ENCODE measurements around the gene PEAK3. TPM values are rescaled to one million over a fixed set of nuclear protein-coding genes. Genes with fewer than 3 reads are reported as not detected.

Gene PEAK3
- total and polyA plus RNA-seq, 2 donors (not counting 1 experiment from before 2014, with no cell fraction given) = 0.18 to 0.71 TPM

- Histone ChIP-seq H3K27me3 (replicated peaks in 1 of 4; ENCODE audit: control extremely low read depth in 1 of 4, control insufficient read depth in 3 of 4, insufficient read depth in 4 of 4, low read length in 3 of 4) (peaks cover 0 to 21% (median 9%) of the 10 kb centered on the region in 4 experiments), H3K4me3 (ENCODE audit: control extremely low read depth in 1 of 5, extremely low read depth in 1 of 5, insufficient read depth in 1 of 5, low read depth in 2 of 5, low read length in 4 of 5) (no peak overlapping the region), H3K9ac (ENCODE audit: low read length) (no peak overlapping the region), H3K4me1 (ENCODE audit: control insufficient read depth in 2 of 2, insufficient read depth in 2 of 2, low read length in 2 of 2) (peaks cover 65 to 82% of the 10 kb centered on the region in 2 donors), H3K36me3 (replicated peaks in 1 of 2; ENCODE audit: control extremely low read depth in 1 of 2, control insufficient read depth in 1 of 2, extremely low read depth in 1 of 2, insufficient read depth in 2 of 2, low read length in 1 of 2) (no peaks in the 10 kb centered on the region), H2AFZ (ENCODE audit: insufficient read depth, low read depth, low read length, poor library complexity, severe bottlenecking) (no peak overlapping the region), H3K79me2 (ENCODE audit: control insufficient read depth, insufficient read depth, low read length) (peaks cover 10% of the 10 kb centered on the region), H3K27ac (ENCODE audit: low read length in 2 of 2) (peak overlapping the region; percentile 44 to 56), H3K4me2 (replicated peaks; ENCODE audit: low read depth, low read length, poor library complexity, severe bottlenecking) (peak overlapping the region; percentile 70), H4K20me1 (ENCODE audit: control insufficient read depth, insufficient read depth, low read length, poor library complexity, severe bottlenecking) (peaks cover 12% of the 10 kb centered on the region), H3K9me3 (ENCODE audit: control extremely low read depth in 1 of 3, control insufficient read depth in 2 of 3, insufficient read depth in 1 of 3, low read length in 2 of 3) (peaks cover 0 to 21% (median 0%) of the 10 kb centered on the region in 3 donors)
- WGBS (ENCODE audit: insufficient coverage) = 83% methylated on average over 16 of the region's 16 CpGs
- POLR2A ChIA-PET = interaction anchor here (0.6 to 8.8 kb wide), 7 partner anchors 16 to 429 kb away, joined by 3 to 134 read pairs (median 5); no protein-coding TSS in a partner anchor
- peaks cover 56% of the 10 kb centered on the region for H3K4me1 Mint-ChIP-seq
- ATAC-seq (ENCODE audit: low read depth) = no peak
- H3K27me3 Mint-ChIP-seq = no peaks in the 10 kb centered on the region
- peak overlapping the region; percentile 26 for H3K4me3 Mint-ChIP-seq
- H3K9me3 Mint-ChIP-seq (ENCODE audit: insufficient read depth) = no peaks in the 10 kb centered on the region
- TF ChIP-seq CTCF (IDR thresholded peaks at IDR 0.05) (no peak), EZH2 (IDR thresholded peaks at IDR 0.05; ENCODE audit: borderline replicate concordance, insufficient read depth, low read depth, low read length, poor library complexity, severe bottlenecking) (no peak)
- intact Hi-C loops (cut with micrococcal nuclease) = no loop called here
- no peak for DNase-seq
- H3K27ac Mint-ChIP-seq = peak overlapping the region; percentile 50
- CTCF ChIA-PET = interaction anchor here (4.7 to 6.3 kb wide), 2 partner anchors 16 to 17 kb away, joined by 31 to 63 read pairs; no protein-coding TSS in a partner anchor
Measured at GRCh38 chr19:2255112-2255845, 26.7 kb downstream of the PEAK3 start.

Measured in B cell (primary cell).